Choroid plexus epithelial cell (primary cell): ENCODE measurements around the gene TAGAP.

Experiments used
- DNase-seq: peaks from one replicate; pipeline ENCODE4 v3.0.0-alpha.2; 2010; ENCODE audit warnings: low read depth
- H3K4me3 ChIP-seq: 2 replicates; pipeline ENCODE4 v1.5.1; 2011; ENCODE audit warnings: low read depth, mild to moderate bottlenecking, control low read depth, low read length, moderate library complexity
- TF ChIP-seq, protein P1 (sequence below): conservative IDR thresholded peaks from 2 replicates; pipeline ENCODE4 v1.5.1; 2011; ENCODE audit warnings: low read depth, mild to moderate bottlenecking, control low read depth, inconsistent platforms, low read length, moderate library complexity

The TAGAP gene

GRCh38 chr6:159071843-159072769 lies 27.3 kb upstream of the TAGAP start:
- no peak for DNase-seq
- H3K4me3 ChIP-seq = no peak overlapping the region
- TF ChIP-seq, protein P1, sequence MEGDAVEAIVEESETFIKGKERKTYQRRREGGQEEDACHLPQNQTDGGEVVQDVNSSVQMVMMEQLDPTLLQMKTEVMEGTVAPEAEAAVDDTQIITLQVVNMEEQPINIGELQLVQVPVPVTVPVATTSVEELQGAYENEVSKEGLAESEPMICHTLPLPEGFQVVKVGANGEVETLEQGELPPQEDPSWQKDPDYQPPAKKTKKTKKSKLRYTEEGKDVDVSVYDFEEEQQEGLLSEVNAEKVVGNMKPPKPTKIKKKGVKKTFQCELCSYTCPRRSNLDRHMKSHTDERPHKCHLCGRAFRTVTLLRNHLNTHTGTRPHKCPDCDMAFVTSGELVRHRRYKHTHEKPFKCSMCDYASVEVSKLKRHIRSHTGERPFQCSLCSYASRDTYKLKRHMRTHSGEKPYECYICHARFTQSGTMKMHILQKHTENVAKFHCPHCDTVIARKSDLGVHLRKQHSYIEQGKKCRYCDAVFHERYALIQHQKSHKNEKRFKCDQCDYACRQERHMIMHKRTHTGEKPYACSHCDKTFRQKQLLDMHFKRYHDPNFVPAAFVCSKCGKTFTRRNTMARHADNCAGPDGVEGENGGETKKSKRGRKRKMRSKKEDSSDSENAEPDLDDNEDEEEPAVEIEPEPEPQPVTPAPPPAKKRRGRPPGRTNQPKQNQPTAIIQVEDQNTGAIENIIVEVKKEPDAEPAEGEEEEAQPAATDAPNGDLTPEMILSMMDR = no peak

DNA sequence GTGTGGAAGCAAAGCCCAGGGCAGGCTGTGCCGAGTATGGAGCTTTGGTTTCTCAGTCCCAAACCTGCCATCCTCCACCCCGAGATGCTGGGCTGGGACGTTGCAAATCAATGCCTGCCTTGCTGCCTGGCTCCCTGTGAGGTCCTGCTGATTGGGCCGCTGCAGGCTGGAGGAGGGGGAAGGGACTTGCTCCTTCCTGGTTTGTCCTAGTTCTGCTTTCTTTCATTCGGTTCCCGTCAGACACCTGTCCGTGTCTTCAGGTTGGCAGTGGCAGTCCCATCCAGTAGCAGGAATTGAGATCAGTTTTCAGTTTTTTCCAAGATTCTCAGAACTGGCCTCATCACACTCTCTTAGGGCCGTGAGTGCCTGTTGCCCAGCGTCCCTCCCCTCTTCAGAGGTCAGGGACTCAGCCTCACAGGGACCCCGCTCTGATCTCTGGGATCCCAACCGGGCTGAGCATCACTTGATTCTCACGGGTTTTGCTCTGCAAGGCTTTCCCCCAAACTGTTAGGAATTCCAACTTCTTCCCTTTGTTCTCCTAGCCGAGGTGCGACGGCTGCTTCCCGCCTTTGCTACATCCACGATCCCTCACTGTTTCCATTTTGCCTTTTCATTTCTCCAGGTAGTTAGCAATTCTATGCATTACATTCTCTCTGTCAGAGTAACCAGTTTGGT lies 24.2 kb upstream of the TAGAP start:
- H3K4me3 ChIP-seq = no peak overlapping the region
- TF ChIP-seq, protein P1 = no peak

GRCh38 chr6:159067334-159067733 lies 22.5 kb upstream of the TAGAP start:
- no peak overlapping the region for H3K4me3 ChIP-seq
- DNase-seq = no peak
- TF ChIP-seq, protein P1 = no peak

More for the DNA sequence above, 24.2 kb upstream of the TAGAP start:
- no peak for DNase-seq

DNA sequence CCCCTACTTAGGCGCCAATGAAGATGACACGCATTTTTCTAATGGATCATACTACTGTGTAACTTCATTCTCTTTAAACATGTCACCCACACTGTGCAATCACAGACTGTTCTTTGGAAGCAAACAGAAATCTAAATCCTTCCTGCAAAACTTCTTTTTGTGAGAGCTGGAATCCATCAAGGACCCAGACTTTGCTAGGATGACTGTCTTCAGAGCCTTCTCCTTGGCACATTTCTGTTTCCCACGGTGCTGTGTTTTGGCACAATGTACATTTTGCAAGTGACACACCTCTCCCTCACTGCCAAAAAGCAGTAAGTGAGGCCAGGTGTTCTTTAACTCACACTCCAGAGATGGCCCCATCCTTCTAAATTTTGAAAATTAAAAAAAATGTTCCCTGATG lies 21.7 kb upstream of the TAGAP start:
- no peak for DNase-seq
- TF ChIP-seq, protein P1 = no peak
- no peak overlapping the region for H3K4me3 ChIP-seq

DNA sequence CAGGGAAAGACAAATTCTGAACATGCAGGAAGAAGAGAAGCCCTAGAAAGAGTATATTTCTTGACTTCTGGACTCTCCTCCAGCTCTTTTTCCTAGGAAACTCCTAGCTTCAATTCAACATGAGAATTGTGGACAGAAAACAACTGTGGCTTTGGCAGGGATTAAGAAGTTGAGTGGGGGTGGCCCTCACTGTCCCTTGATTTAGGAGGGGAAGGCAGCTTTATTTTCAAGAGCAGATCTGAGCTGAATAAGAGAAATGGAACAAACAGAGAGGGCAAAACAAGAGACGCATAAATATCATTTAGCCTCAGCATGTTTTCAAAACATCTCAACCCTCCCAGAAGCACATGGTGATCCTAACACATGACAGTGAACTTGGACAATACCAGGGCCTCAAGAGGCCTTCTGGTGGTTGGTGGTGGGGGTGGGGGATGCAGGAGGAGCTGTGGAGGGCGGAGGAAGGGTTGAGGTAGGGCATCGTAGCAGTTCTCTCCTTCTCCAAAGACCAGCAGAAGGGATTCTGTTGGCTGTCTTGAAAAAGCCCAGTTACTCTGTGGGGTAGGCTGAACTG lies 21.1 kb upstream of the TAGAP start:
- DNase-seq = no peak
- TF ChIP-seq, protein P1 = no peak
- no peak overlapping the region for H3K4me3 ChIP-seq

DNA sequence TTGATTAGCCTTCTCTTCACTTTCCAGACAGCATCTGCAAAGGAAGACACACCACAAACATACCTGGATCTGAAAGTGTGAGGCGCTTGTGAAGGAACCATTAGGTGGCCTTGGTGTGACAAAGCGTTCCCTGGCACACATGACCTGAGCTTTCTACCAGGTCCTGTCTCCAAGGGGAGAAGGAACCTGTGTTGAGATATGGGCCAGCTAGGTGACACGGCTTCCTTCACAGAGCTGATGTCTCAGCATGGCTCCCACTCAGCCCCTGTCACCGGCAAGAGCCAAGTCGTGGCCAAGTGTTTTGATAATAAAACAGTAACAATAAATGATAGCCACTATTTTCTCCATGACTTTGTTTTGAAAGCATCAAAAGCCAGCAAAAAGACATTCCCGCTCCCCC lies 20.3 kb upstream of the TAGAP start:
- TF ChIP-seq, protein P1 = no peak

More for the DNA sequence above, 20.3 kb upstream of the TAGAP start:
- H3K4me3 ChIP-seq = no peak overlapping the region
- no peak for DNase-seq
